ENCODE results near the gene OR6C65. TPM values are rescaled to one million over a fixed set of nuclear protein-coding genes. Genes with fewer than 3 reads are reported as not detected.

Gene OR6C65
- total RNA-seq, 1 experiment from 2014 or later, result not detected

- H3K36me3 Mint-ChIP-seq, result peaks cover 10% of the 10 kb centered on the region
- H3K9me3 Mint-ChIP-seq, result peaks cover 17% of the 10 kb centered on the region
- TF ChIP-seq SP1 (CRISPR knock-in tag; conservative IDR thresholded peaks at IDR 0.05), result no peak
- no peak for TF ChIP-seq EMX1 (CRISPR knock-in tag; IDR thresholded peaks at IDR 0.05)
- TF ChIP-seq ZNF219 (CRISPR knock-in tag; IDR thresholded peaks at IDR 0.05; ENCODE audit: borderline replicate concordance), result no peak
- no peak for TF ChIP-seq ZNF512 (CRISPR knock-in tag; IDR thresholded peaks at IDR 0.05; ENCODE audit: borderline replicate concordance)
- TF ChIP-seq GRHL2 (CRISPR knock-in tag; IDR thresholded peaks at IDR 0.05; ENCODE audit: insufficient replicate concordance, severe bottlenecking), result no peak
- no peak for TF ChIP-seq ZSCAN18 (CRISPR knock-in tag; IDR thresholded peaks at IDR 0.05)
- TF ChIP-seq ZNF317 (CRISPR knock-in tag; IDR thresholded peaks at IDR 0.05; ENCODE audit: borderline replicate concordance, low read depth), result no peak
- no peak for TF ChIP-seq MAX (CRISPR knock-in tag; IDR thresholded peaks at IDR 0.05)
- H3K4me3 Mint-ChIP-seq, result no peak overlapping the region
- DNase-seq (ENCODE audit: low spot score), result no peak
- no peaks in the 10 kb centered on the region for H3K4me1 Mint-ChIP-seq
- no peak for ATAC-seq
- POLR2A ChIA-PET, result no interaction called here
- no peaks in the 10 kb centered on the region; the same call in 1 of the 2 replicates for H3K27me3 Mint-ChIP-seq (ENCODE audit: low read depth)
- CTCF ChIA-PET, result interaction anchor here (1.8 kb wide), 1 partner anchor 173 kb away, joined by 10 read pairs; no protein-coding TSS in a partner anchor
- no peak overlapping the region for H3K27ac Mint-ChIP-seq
Measured at GRCh38 chr12:55446326-55446725, 46.0 kb downstream of the OR6C65 start.

- no peak overlapping the region for H3K27ac Mint-ChIP-seq
- ChIA-PET CTCF (no interaction called here), POLR2A (no interaction called here)
- no peaks in the 10 kb centered on the region for H3K9me3 Mint-ChIP-seq
- H3K36me3 Mint-ChIP-seq, result no peaks in the 10 kb centered on the region
- H3K27me3 Mint-ChIP-seq (ENCODE audit: low read depth), result no peaks in the 10 kb centered on the region; the same call in 1 of the 2 replicates
- TF ChIP-seq NR2C2 (CRISPR knock-in tag; IDR thresholded peaks at IDR 0.05) (no peak), ZNF423 (CRISPR knock-in tag; IDR thresholded peaks at IDR 0.05) (no peak), PREB (CRISPR knock-in tag; IDR thresholded peaks at IDR 0.05; ENCODE audit: borderline replicate concordance) (no peak), ZNF416 (CRISPR knock-in tag; IDR thresholded peaks at IDR 0.05) (no peak), SP1 (CRISPR knock-in tag; conservative IDR thresholded peaks at IDR 0.05) (no peak), FOXJ3 (CRISPR knock-in tag; IDR thresholded peaks at IDR 0.05; ENCODE audit: borderline replicate concordance) (no peak)
- ATAC-seq (no peak), DNase-seq (ENCODE audit: low spot score) (no peak)
- H3K4me3 Mint-ChIP-seq, result no peak overlapping the region
- H3K4me1 Mint-ChIP-seq, result no peaks in the 10 kb centered on the region
Measured at GRCh38 chr12:55448825-55449224, 48.5 kb downstream of the OR6C65 start.

Other genes with a start within 250 kb of the OR6C65 start
- not detected in 3 replicates for gene OR10A7, start 179.5 kb upstream of the OR6C65 start, total RNA-seq (2021)
- not detected in 3 replicates for gene OR6C74, start 155.9 kb upstream of the OR6C65 start, total RNA-seq (2021)
- not detected in 3 replicates for gene OR6C6, start 104.0 kb upstream of the OR6C65 start, total RNA-seq (2021)
- not detected in 3 replicates for gene OR6C1, start 86.2 kb upstream of the OR6C65 start, total RNA-seq (2021)
- not detected in 3 replicates for gene OR6C3, start 69.8 kb upstream of the OR6C65 start, total RNA-seq (2021)
- gene OR6C75, start 37.6 kb upstream of the OR6C65 start, total RNA-seq (2021), result not detected in 3 replicates
- gene OR6C76, start 25.7 kb downstream of the OR6C65 start, total RNA-seq (2021), result not detected in 3 replicates
- gene OR6C2, start 43.5 kb downstream of the OR6C65 start, total RNA-seq (2021), result not detected in 3 replicates
- not detected in 3 replicates for gene OR6C70, start 69.6 kb downstream of the OR6C65 start, total RNA-seq (2021)
- not detected in 3 replicates for gene OR6C68, start 91.8 kb downstream of the OR6C65 start, total RNA-seq (2021)
- not detected in 3 replicates for gene OR6C4, start 149.1 kb downstream of the OR6C65 start, total RNA-seq (2021)
- not detected in 3 replicates for gene OR2AP1, start 171.9 kb downstream of the OR6C65 start, total RNA-seq (2021)
- not detected in 3 replicates for gene OR10P1, start 236.4 kb downstream of the OR6C65 start, total RNA-seq (2021)